ENCODE measurements around the gene BPIFB1. TPM values are rescaled to one million over a fixed set of nuclear protein-coding genes. Genes with fewer than 3 reads are reported as not detected.

The BPIFB1 gene
- total and polyA plus RNA-seq, 2 donors, result 0.24 to 0.55 TPM

GRCh38 chr20:33242319-33243100, 40.5 kb upstream of the BPIFB1 start:
- Histone ChIP-seq H3K4me3 (ENCODE audit: low read length in 2 of 2) (no peak overlapping the region), H3K36me3 (ENCODE audit: control insufficient read depth in 2 of 2, insufficient read depth in 2 of 2, low read length in 1 of 2) (no peaks in the 10 kb centered on the region), H3K27ac (ENCODE audit: low read depth in 1 of 2, low read length in 1 of 2) (no peak overlapping the region), H3K9me3 (ENCODE audit: control insufficient read depth in 2 of 2, insufficient read depth in 1 of 2, low read length in 1 of 2) (no peaks in the 10 kb centered on the region), H3K27me3 (ENCODE audit: control insufficient read depth in 2 of 2, insufficient read depth in 1 of 2, low read length in 1 of 2) (no peaks in the 10 kb centered on the region), H3K4me1 (ENCODE audit: control insufficient read depth in 2 of 2, insufficient read depth in 2 of 2, low read length in 2 of 2) (no peaks in the 10 kb centered on the region)
- DNase-seq (ENCODE audit: low read depth in 6 of 9, low spot score in 9 of 9), result no peak
- 86% methylated on average over 7 of the region's 7 CpGs for WGBS

- no peaks in the 10 kb centered on the region for H3K27me3 ChIP-seq (ENCODE audit: control insufficient read depth in 2 of 2, insufficient read depth in 1 of 2, low read length in 1 of 2)
- no peaks in the 10 kb centered on the region for H3K36me3 ChIP-seq (ENCODE audit: control insufficient read depth in 2 of 2, insufficient read depth in 2 of 2, low read length in 1 of 2)
- WGBS, result 90% methylated on average over 3 of the region's 3 CpGs
- DNase-seq (ENCODE audit: low read depth in 6 of 9, low spot score in 9 of 9), result no peak
- no peak overlapping the region for H3K27ac ChIP-seq (ENCODE audit: low read depth in 1 of 2, low read length in 1 of 2)
- no peak overlapping the region for H3K4me3 ChIP-seq (ENCODE audit: low read length in 2 of 2)
- no peaks in the 10 kb centered on the region for H3K9me3 ChIP-seq (ENCODE audit: control insufficient read depth in 2 of 2, insufficient read depth in 1 of 2, low read length in 1 of 2)
- no peaks in the 10 kb centered on the region for H3K4me1 ChIP-seq (ENCODE audit: control insufficient read depth in 2 of 2, insufficient read depth in 2 of 2, low read length in 2 of 2)
Measured at GRCh38 chr20:33246077-33246476, 36.9 kb upstream of the BPIFB1 start.

- Histone ChIP-seq H3K4me1 (ENCODE audit: control insufficient read depth in 2 of 2, insufficient read depth in 2 of 2, low read length in 2 of 2) (no peaks in the 10 kb centered on the region), H3K27me3 (ENCODE audit: control insufficient read depth in 2 of 2, insufficient read depth in 1 of 2, low read length in 1 of 2) (no peaks in the 10 kb centered on the region), H3K36me3 (ENCODE audit: control insufficient read depth in 2 of 2, insufficient read depth in 2 of 2, low read length in 1 of 2) (no peaks in the 10 kb centered on the region), H3K9me3 (ENCODE audit: control insufficient read depth in 2 of 2, insufficient read depth in 1 of 2, low read length in 1 of 2) (no peaks in the 10 kb centered on the region), H3K4me3 (ENCODE audit: low read length in 2 of 2) (no peak overlapping the region), H3K27ac (ENCODE audit: low read depth in 1 of 2, low read length in 1 of 2) (no peak overlapping the region)
- 88% methylated on average over 1 of the region's 1 CpG for WGBS
- DNase-seq (ENCODE audit: low read depth in 6 of 9, low spot score in 9 of 9), result no peak
Measured at GRCh38 chr20:33249456-33249855, 33.6 kb upstream of the BPIFB1 start.

GRCh38 chr20:33250666-33251065, 32.3 kb upstream of the BPIFB1 start:
- no peaks in the 10 kb centered on the region for H3K9me3 ChIP-seq (ENCODE audit: control insufficient read depth in 2 of 2, insufficient read depth in 1 of 2, low read length in 1 of 2)
- H3K4me3 ChIP-seq (ENCODE audit: low read length in 2 of 2), result no peak overlapping the region
- no peak overlapping the region for H3K27ac ChIP-seq (ENCODE audit: low read depth in 1 of 2, low read length in 1 of 2)
- no peaks in the 10 kb centered on the region for H3K36me3 ChIP-seq (ENCODE audit: control insufficient read depth in 2 of 2, insufficient read depth in 2 of 2, low read length in 1 of 2)
- DNase-seq (ENCODE audit: low read depth in 6 of 9, low spot score in 9 of 9), result no peak
- H3K27me3 ChIP-seq (ENCODE audit: control insufficient read depth in 2 of 2, insufficient read depth in 1 of 2, low read length in 1 of 2), result no peaks in the 10 kb centered on the region
- 61% methylated on average over 2 of the region's 2 CpGs for WGBS
- no peaks in the 10 kb centered on the region for H3K4me1 ChIP-seq (ENCODE audit: control insufficient read depth in 2 of 2, insufficient read depth in 2 of 2, low read length in 2 of 2)

GRCh38 chr20:33251496-33251895, 31.5 kb upstream of the BPIFB1 start:
- no peaks in the 10 kb centered on the region for H3K27me3 ChIP-seq (ENCODE audit: control insufficient read depth in 2 of 2, insufficient read depth in 1 of 2, low read length in 1 of 2)
- no peak overlapping the region for H3K27ac ChIP-seq (ENCODE audit: low read depth in 1 of 2, low read length in 1 of 2)
- no peaks in the 10 kb centered on the region for H3K4me1 ChIP-seq (ENCODE audit: control insufficient read depth in 2 of 2, insufficient read depth in 2 of 2, low read length in 2 of 2)
- H3K9me3 ChIP-seq (ENCODE audit: control insufficient read depth in 2 of 2, insufficient read depth in 1 of 2, low read length in 1 of 2), result no peaks in the 10 kb centered on the region
- no peak for DNase-seq (ENCODE audit: low read depth in 6 of 9, low spot score in 9 of 9)
- WGBS, result 97% methylated on average over 3 of the region's 3 CpGs
- H3K4me3 ChIP-seq (ENCODE audit: low read length in 2 of 2), result no peak overlapping the region
- H3K36me3 ChIP-seq (ENCODE audit: control insufficient read depth in 2 of 2, insufficient read depth in 2 of 2, low read length in 1 of 2), result no peaks in the 10 kb centered on the region

- WGBS, result 91% methylated on average over 3 of the region's 3 CpGs
- H3K27me3 ChIP-seq (ENCODE audit: control insufficient read depth in 2 of 2, insufficient read depth in 1 of 2, low read length in 1 of 2), result no peaks in the 10 kb centered on the region
- H3K9me3 ChIP-seq (ENCODE audit: control insufficient read depth in 2 of 2, insufficient read depth in 1 of 2, low read length in 1 of 2), result no peaks in the 10 kb centered on the region
- no peak overlapping the region for H3K4me3 ChIP-seq (ENCODE audit: low read length in 2 of 2)
- H3K4me1 ChIP-seq (ENCODE audit: control insufficient read depth in 2 of 2, insufficient read depth in 2 of 2, low read length in 2 of 2), result no peaks in the 10 kb centered on the region
- DNase-seq (ENCODE audit: low read depth in 6 of 9, low spot score in 9 of 9), result no peak
- no peaks in the 10 kb centered on the region for H3K36me3 ChIP-seq (ENCODE audit: control insufficient read depth in 2 of 2, insufficient read depth in 2 of 2, low read length in 1 of 2)
- no peak overlapping the region for H3K27ac ChIP-seq (ENCODE audit: low read depth in 1 of 2, low read length in 1 of 2)
Measured at GRCh38 chr20:33252460-33252859, 30.6 kb upstream of the BPIFB1 start.

GRCh38 chr20:33255005-33255404, 28.0 kb upstream of the BPIFB1 start:
- H3K36me3 ChIP-seq (ENCODE audit: control insufficient read depth in 2 of 2, insufficient read depth in 2 of 2, low read length in 1 of 2), result no peaks in the 10 kb centered on the region
- no peak overlapping the region for H3K4me3 ChIP-seq (ENCODE audit: low read length in 2 of 2)
- H3K4me1 ChIP-seq (ENCODE audit: control insufficient read depth in 2 of 2, insufficient read depth in 2 of 2, low read length in 2 of 2), result no peaks in the 10 kb centered on the region
- H3K27me3 ChIP-seq (ENCODE audit: control insufficient read depth in 2 of 2, insufficient read depth in 1 of 2, low read length in 1 of 2), result no peaks in the 10 kb centered on the region
- WGBS, result 86% methylated on average over 2 of the region's 2 CpGs
- H3K9me3 ChIP-seq (ENCODE audit: control insufficient read depth in 2 of 2, insufficient read depth in 1 of 2, low read length in 1 of 2), result no peaks in the 10 kb centered on the region
- no peak for DNase-seq (ENCODE audit: low read depth in 6 of 9, low spot score in 9 of 9)
- no peak overlapping the region for H3K27ac ChIP-seq (ENCODE audit: low read depth in 1 of 2, low read length in 1 of 2)

GRCh38 chr20:33257237-33257636, 25.8 kb upstream of the BPIFB1 start:
- H3K27ac ChIP-seq (ENCODE audit: low read depth in 1 of 2, low read length in 1 of 2), result no peak overlapping the region
- WGBS, result 96% methylated on average over 5 of the region's 5 CpGs

GRCh38 chr20:33259371-33259770, 23.6 kb upstream of the BPIFB1 start:
- H3K27ac ChIP-seq (ENCODE audit: low read depth in 1 of 2, low read length in 1 of 2), result no peak overlapping the region
- no peak for DNase-seq (ENCODE audit: low read depth in 6 of 9, low spot score in 9 of 9)
- 47% methylated on average over 5 of the region's 5 CpGs for WGBS
- no peaks in the 10 kb centered on the region for H3K36me3 ChIP-seq (ENCODE audit: control insufficient read depth in 2 of 2, insufficient read depth in 2 of 2, low read length in 1 of 2)
- no peaks in the 10 kb centered on the region for H3K4me1 ChIP-seq (ENCODE audit: control insufficient read depth in 2 of 2, insufficient read depth in 2 of 2, low read length in 2 of 2)
- peaks cover 0 to 3% of the 10 kb centered on the region in 2 donors for H3K9me3 ChIP-seq (ENCODE audit: control insufficient read depth in 2 of 2, insufficient read depth in 1 of 2, low read length in 1 of 2)
- no peak overlapping the region for H3K4me3 ChIP-seq (ENCODE audit: low read length in 2 of 2)
- H3K27me3 ChIP-seq (ENCODE audit: control insufficient read depth in 2 of 2, insufficient read depth in 1 of 2, low read length in 1 of 2), result no peaks in the 10 kb centered on the region

More at GRCh38 chr20:33257237-33257636, 25.8 kb upstream of the BPIFB1 start:
- no peaks in the 10 kb centered on the region for H3K36me3 ChIP-seq (ENCODE audit: control insufficient read depth in 2 of 2, insufficient read depth in 2 of 2, low read length in 1 of 2)
- H3K4me3 ChIP-seq (ENCODE audit: low read length in 2 of 2), result no peak overlapping the region
- DNase-seq (ENCODE audit: low read depth in 6 of 9, low spot score in 9 of 9), result no peak
- H3K9me3 ChIP-seq (ENCODE audit: control insufficient read depth in 2 of 2, insufficient read depth in 1 of 2, low read length in 1 of 2), result peaks cover 0 to 3% of the 10 kb centered on the region in 2 donors
- H3K27me3 ChIP-seq (ENCODE audit: control insufficient read depth in 2 of 2, insufficient read depth in 1 of 2, low read length in 1 of 2), result no peaks in the 10 kb centered on the region
- H3K4me1 ChIP-seq (ENCODE audit: control insufficient read depth in 2 of 2, insufficient read depth in 2 of 2, low read length in 2 of 2), result no peaks in the 10 kb centered on the region
